ENCODE measurements around the gene PRR20G. TPM values are rescaled to one million over a fixed set of nuclear protein-coding genes. Genes with fewer than 3 reads are reported as not detected.

PRR20G gene
- total RNA-seq, 2 experiments from 2014 or later = not detected

DNA sequence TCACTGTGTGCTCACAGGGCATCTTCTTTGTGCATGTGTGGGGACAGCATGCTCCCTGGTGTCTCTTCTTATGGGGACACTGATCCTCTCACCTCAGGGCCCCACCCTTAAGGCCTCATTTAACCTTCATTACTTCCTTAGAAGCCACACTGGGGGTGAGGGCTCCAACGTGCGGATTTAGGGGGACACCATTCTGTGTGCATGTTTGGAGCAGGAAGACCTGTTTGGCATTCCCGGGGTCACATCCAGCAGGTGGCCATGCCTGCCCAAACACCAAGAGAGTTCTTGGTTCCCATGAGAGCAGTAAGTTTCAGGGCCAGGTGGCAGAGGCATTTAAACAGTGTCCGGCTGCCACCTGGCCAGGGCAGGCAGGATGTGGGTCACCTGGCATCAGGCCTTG, 24.8 kb downstream of the PRR20G start:
- Histone ChIP-seq H3K4me3 (ENCODE audit: low read depth, low read length, poor library complexity, severe bottlenecking) (no peak overlapping the region), H3K9me3 (ENCODE audit: low read length) (no peaks in the 10 kb centered on the region), H3K4me2 (ENCODE audit: low read length) (no peak overlapping the region), H3K79me2 (ENCODE audit: insufficient read depth, low read depth, low read length) (no peaks in the 10 kb centered on the region), H3K4me1 (ENCODE audit: insufficient read depth, low read length, poor library complexity, severe bottlenecking) (no peaks in the 10 kb centered on the region), H2AFZ (ENCODE audit: low read length) (no peak overlapping the region), H3K9me2 (ENCODE audit: insufficient read depth, low read length) (no peaks in the 10 kb centered on the region), H3K36me3 (ENCODE audit: insufficient read depth, low read length) (no peaks in the 10 kb centered on the region), H4K20me1 (ENCODE audit: insufficient read depth, low read length) (no peaks in the 10 kb centered on the region), H3K27ac (ENCODE audit: low read depth, low read length, poor library complexity, severe bottlenecking) (no peak overlapping the region)
- intact Hi-C loops (cut with micrococcal nuclease; ENCODE audit: unreplicated experiment) = no loop called here
- TF ChIP-seq, protein P1, sequence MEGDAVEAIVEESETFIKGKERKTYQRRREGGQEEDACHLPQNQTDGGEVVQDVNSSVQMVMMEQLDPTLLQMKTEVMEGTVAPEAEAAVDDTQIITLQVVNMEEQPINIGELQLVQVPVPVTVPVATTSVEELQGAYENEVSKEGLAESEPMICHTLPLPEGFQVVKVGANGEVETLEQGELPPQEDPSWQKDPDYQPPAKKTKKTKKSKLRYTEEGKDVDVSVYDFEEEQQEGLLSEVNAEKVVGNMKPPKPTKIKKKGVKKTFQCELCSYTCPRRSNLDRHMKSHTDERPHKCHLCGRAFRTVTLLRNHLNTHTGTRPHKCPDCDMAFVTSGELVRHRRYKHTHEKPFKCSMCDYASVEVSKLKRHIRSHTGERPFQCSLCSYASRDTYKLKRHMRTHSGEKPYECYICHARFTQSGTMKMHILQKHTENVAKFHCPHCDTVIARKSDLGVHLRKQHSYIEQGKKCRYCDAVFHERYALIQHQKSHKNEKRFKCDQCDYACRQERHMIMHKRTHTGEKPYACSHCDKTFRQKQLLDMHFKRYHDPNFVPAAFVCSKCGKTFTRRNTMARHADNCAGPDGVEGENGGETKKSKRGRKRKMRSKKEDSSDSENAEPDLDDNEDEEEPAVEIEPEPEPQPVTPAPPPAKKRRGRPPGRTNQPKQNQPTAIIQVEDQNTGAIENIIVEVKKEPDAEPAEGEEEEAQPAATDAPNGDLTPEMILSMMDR (conservative IDR thresholded peaks at IDR 0.05; ENCODE audit: low read length) = no peak
- TF ChIP-seq EZH2phosphoT487 (IDR thresholded peaks at IDR 0.05; ENCODE audit: borderline replicate concordance, low read depth, low read length) = no peak
- DNase-seq (ENCODE audit: low spot score) = no peak
- ChIA-PET CTCF (ENCODE audit: unreplicated experiment) (no interaction called here), POLR2A (no interaction called here)
- BruUV-seq (replicated peaks) = no TSS peak

DNA sequence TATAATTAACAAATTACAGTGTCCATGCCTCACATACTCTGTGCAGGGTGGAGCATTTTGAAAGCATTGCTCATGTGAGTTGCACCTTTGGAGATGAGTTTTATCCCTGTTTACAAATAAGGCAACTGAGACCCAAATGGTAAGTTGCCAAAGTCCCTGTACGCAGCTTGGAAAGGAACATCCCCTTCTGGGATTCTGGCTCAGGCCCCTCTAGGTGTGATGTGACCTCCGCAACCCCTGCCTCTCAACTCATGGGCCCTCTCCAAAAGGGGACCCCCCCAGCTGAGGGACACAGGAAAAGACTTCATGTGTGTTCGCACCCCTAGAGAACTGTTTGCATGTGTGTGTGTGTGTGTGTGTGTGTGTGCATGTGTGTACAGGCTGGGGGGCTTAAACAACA, 25.3 kb downstream of the PRR20G start:
- TF ChIP-seq, protein P1 (conservative IDR thresholded peaks at IDR 0.05; ENCODE audit: low read length) = no peak
- TF ChIP-seq EZH2phosphoT487 (IDR thresholded peaks at IDR 0.05; ENCODE audit: borderline replicate concordance, low read depth, low read length) = no peak
- ChIA-PET POLR2A (no interaction called here), CTCF (ENCODE audit: unreplicated experiment) (no interaction called here)
- Histone ChIP-seq H3K27ac (ENCODE audit: low read depth, low read length, poor library complexity, severe bottlenecking) (no peak overlapping the region), H4K20me1 (ENCODE audit: insufficient read depth, low read length) (no peaks in the 10 kb centered on the region), H2AFZ (ENCODE audit: low read length) (no peak overlapping the region), H3K4me2 (ENCODE audit: low read length) (no peak overlapping the region), H3K9me2 (ENCODE audit: insufficient read depth, low read length) (no peaks in the 10 kb centered on the region), H3K36me3 (ENCODE audit: insufficient read depth, low read length) (no peaks in the 10 kb centered on the region), H3K79me2 (ENCODE audit: insufficient read depth, low read depth, low read length) (no peaks in the 10 kb centered on the region), H3K4me3 (ENCODE audit: low read depth, low read length, poor library complexity, severe bottlenecking) (no peak overlapping the region), H3K4me1 (ENCODE audit: insufficient read depth, low read length, poor library complexity, severe bottlenecking) (no peaks in the 10 kb centered on the region), H3K9me3 (ENCODE audit: low read length) (no peaks in the 10 kb centered on the region)
- BruUV-seq (replicated peaks) = no TSS peak
- DNase-seq (ENCODE audit: low spot score) = no peak
- intact Hi-C loops (cut with micrococcal nuclease; ENCODE audit: unreplicated experiment) = no loop called here

DNA sequence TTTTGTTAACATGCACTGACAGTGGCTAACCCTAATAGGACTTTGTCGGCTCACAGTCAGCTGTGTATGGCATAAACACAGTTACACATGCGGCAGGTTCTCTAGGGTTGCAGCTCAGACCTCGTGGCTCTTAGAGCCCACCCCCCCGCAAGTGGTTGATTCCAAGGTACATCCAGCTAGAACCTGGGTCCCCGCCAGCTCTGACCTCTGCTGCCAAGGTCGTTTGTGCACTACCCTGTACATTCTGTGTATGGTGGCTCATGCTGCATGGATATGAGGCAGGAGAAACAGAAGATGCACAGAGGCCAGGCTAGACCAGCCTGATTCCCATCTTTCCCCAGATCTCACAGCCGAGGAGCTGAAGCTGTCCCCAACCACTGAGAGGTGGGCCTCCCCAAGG, 25.9 kb downstream of the PRR20G start:
- POLR2A ChIA-PET = no interaction called here
- no peak overlapping the region for H3K4me3 ChIP-seq (ENCODE audit: low read depth, low read length, poor library complexity, severe bottlenecking)
- no peaks in the 10 kb centered on the region for H3K79me2 ChIP-seq (ENCODE audit: insufficient read depth, low read depth, low read length)
- no peak overlapping the region for H3K4me2 ChIP-seq (ENCODE audit: low read length)
- DNase-seq (ENCODE audit: low spot score) = no peak
- no peaks in the 10 kb centered on the region for H3K9me3 ChIP-seq (ENCODE audit: low read length)
- no peaks in the 10 kb centered on the region for H3K36me3 ChIP-seq (ENCODE audit: insufficient read depth, low read length)
- no TSS peak for BruUV-seq (replicated peaks)
- CTCF ChIA-PET (ENCODE audit: unreplicated experiment) = no interaction called here
- H2AFZ ChIP-seq (ENCODE audit: low read length) = no peak overlapping the region
- H3K27ac ChIP-seq (ENCODE audit: low read depth, low read length, poor library complexity, severe bottlenecking) = no peak overlapping the region
- no peak for TF ChIP-seq EZH2phosphoT487 (IDR thresholded peaks at IDR 0.05; ENCODE audit: borderline replicate concordance, low read depth, low read length)
- TF ChIP-seq, protein P1 (conservative IDR thresholded peaks at IDR 0.05; ENCODE audit: low read length) = no peak
- intact Hi-C loops (cut with micrococcal nuclease; ENCODE audit: unreplicated experiment) = no loop called here
- no peaks in the 10 kb centered on the region for H3K4me1 ChIP-seq (ENCODE audit: insufficient read depth, low read length, poor library complexity, severe bottlenecking)
- H4K20me1 ChIP-seq (ENCODE audit: insufficient read depth, low read length) = no peaks in the 10 kb centered on the region
- no peaks in the 10 kb centered on the region for H3K9me2 ChIP-seq (ENCODE audit: insufficient read depth, low read length)
